Peyer's patch (tissue), 4 donors: Measurements from ENCODE around the gene CYP4Z1.

Experiments used
- CTCF ChIP-seq, 6 experiments: fragments of 450-650 bp in 4 of 6; fragments of 200-600 bp in 2 of 6; sonication (generic) in 1 of 6; IDR thresholded peaks; one replicate each; pipeline ENCODE4 v1.5.1; 2017 to 2019; ENCODE audit warnings: antibody characterized with exemption in 6 of 6, mild to moderate bottlenecking in 3 of 6, moderate library complexity in 1 of 6
- POLR2A ChIP-seq, 2 donors: fragments of 450-650 bp; IDR thresholded peaks; one replicate each; pipeline ENCODE4 v1.5.1; 2017; ENCODE audit warnings: antibody characterized with exemption in 2 of 2, mild to moderate bottlenecking in 2 of 2, moderate library complexity in 2 of 2

- TF ChIP-seq CTCF (IDR thresholded peaks at IDR 0.05) = no peak
- no peak for TF ChIP-seq POLR2A (IDR thresholded peaks at IDR 0.05)
These were observed 39.8 kb downstream of the CYP4Z1 start for GRCh38 chr1:47106792-47107191.
